Measurements from ENCODE around the gene CIAO3. TPM values are rescaled to one million over a fixed set of nuclear protein-coding genes. Genes with fewer than 3 reads are reported as not detected.

Gene CIAO3
- total RNA-seq, 2 experiments from 2014 or later, result 33.3 to 38.2 TPM

GRCh38 chr16:749010-749409 is 8.2 kb upstream of the CIAO3 start:
- H3K27me3 Mint-ChIP-seq, result no peaks in the 10 kb centered on the region
- DNase-seq (no peak), ATAC-seq (ENCODE audit: poor library complexity) (no peak)
- H3K27ac Mint-ChIP-seq, result no peak overlapping the region
- no peak overlapping the region for H3K4me3 Mint-ChIP-seq
- intact Hi-C loops (cut with DNase I, micrococcal nuclease), result no loop called here
- H3K4me3 ChIP-seq (ENCODE audit: low read length), result no peak overlapping the region
- TF ChIP-seq CTCF (IDR thresholded peaks at IDR 0.05), result no peak
- H3K36me3 ChIP-seq (ENCODE audit: insufficient read depth, low read length), result no peaks in the 10 kb centered on the region
- no peaks in the 10 kb centered on the region for H3K27me3 ChIP-seq (ENCODE audit: control insufficient read depth in 1 of 2, insufficient read depth in 2 of 2, low read length in 2 of 2)
- POLR2A ChIA-PET, result no interaction called here
- no peaks in the 10 kb centered on the region for H3K36me3 Mint-ChIP-seq (ENCODE audit: low read depth)
- H3K27ac ChIP-seq (ENCODE audit: low read depth in 1 of 2, low read length in 2 of 2), result no peak overlapping the region
- CTCF ChIA-PET, result no interaction called here
- no peaks in the 10 kb centered on the region for H3K9me3 ChIP-seq (ENCODE audit: control insufficient read depth in 1 of 2, insufficient read depth in 1 of 2, low read length in 2 of 2)
- no peaks in the 10 kb centered on the region for H3K9me3 Mint-ChIP-seq
- H3K4me1 Mint-ChIP-seq (ENCODE audit: low read depth), result no peaks in the 10 kb centered on the region
- H3K4me1 ChIP-seq (ENCODE audit: insufficient read depth, low read length), result no peaks in the 10 kb centered on the region

- POLR2A ChIA-PET, result no interaction called here
These were observed 7.4 kb upstream of the CIAO3 start for GRCh38 chr16:747978-748746.

GRCh38 chr16:746637-747036 is 5.8 kb upstream of the CIAO3 start:
- no peak overlapping the region for H3K27ac Mint-ChIP-seq
- intact Hi-C loops (cut with DNase I, micrococcal nuclease), result no loop called here
- Histone ChIP-seq H3K36me3 (ENCODE audit: insufficient read depth, low read length) (no peaks in the 10 kb centered on the region), H3K9me3 (ENCODE audit: control insufficient read depth in 1 of 2, insufficient read depth in 1 of 2, low read length in 2 of 2) (no peaks in the 10 kb centered on the region), H3K27ac (ENCODE audit: low read depth in 1 of 2, low read length in 2 of 2) (no peak overlapping the region), H3K4me1 (ENCODE audit: insufficient read depth, low read length) (no peaks in the 10 kb centered on the region), H3K27me3 (ENCODE audit: control insufficient read depth in 1 of 2, insufficient read depth in 2 of 2, low read length in 2 of 2) (no peaks in the 10 kb centered on the region), H3K4me3 (ENCODE audit: low read length) (no peak overlapping the region)
- H3K36me3 Mint-ChIP-seq (ENCODE audit: low read depth), result no peaks in the 10 kb centered on the region
- H3K4me1 Mint-ChIP-seq (ENCODE audit: low read depth), result no peaks in the 10 kb centered on the region
- ChIA-PET CTCF (no interaction called here), POLR2A (no interaction called here)
- ATAC-seq (ENCODE audit: poor library complexity), result no peak
- H3K27me3 Mint-ChIP-seq, result no peaks in the 10 kb centered on the region
- no peak for TF ChIP-seq CTCF (IDR thresholded peaks at IDR 0.05)
- no peaks in the 10 kb centered on the region for H3K9me3 Mint-ChIP-seq
- H3K4me3 Mint-ChIP-seq, result no peak overlapping the region
- DNase-seq, result no peak

More at GRCh38 chr16:747978-748746, 7.4 kb upstream of the CIAO3 start:
- Mint-ChIP-seq H3K27ac (no peak overlapping the region), H3K9me3 (no peaks in the 10 kb centered on the region), H3K4me3 (no peak overlapping the region), H3K36me3 (ENCODE audit: low read depth) (no peaks in the 10 kb centered on the region), H3K27me3 (no peaks in the 10 kb centered on the region), H3K4me1 (ENCODE audit: low read depth) (no peaks in the 10 kb centered on the region)
- Histone ChIP-seq H3K36me3 (ENCODE audit: insufficient read depth, low read length) (no peaks in the 10 kb centered on the region), H3K4me3 (ENCODE audit: low read length) (no peak overlapping the region), H3K4me1 (ENCODE audit: insufficient read depth, low read length) (no peaks in the 10 kb centered on the region), H3K9me3 (ENCODE audit: control insufficient read depth in 1 of 2, insufficient read depth in 1 of 2, low read length in 2 of 2) (no peaks in the 10 kb centered on the region), H3K27me3 (ENCODE audit: control insufficient read depth in 1 of 2, insufficient read depth in 2 of 2, low read length in 2 of 2) (no peaks in the 10 kb centered on the region), H3K27ac (ENCODE audit: low read depth in 1 of 2, low read length in 2 of 2) (no peak overlapping the region)
- intact Hi-C loops (cut with DNase I, micrococcal nuclease), result no loop called here
- ATAC-seq (ENCODE audit: poor library complexity) (no peak), DNase-seq (no peak)
- no peak for TF ChIP-seq CTCF (IDR thresholded peaks at IDR 0.05)
- CTCF ChIA-PET, result no interaction called here
